HFF-Myc (cell line): ENCODE data around the gene CLEC4G.

ENCODE experiments used
- DNase-seq: peaks from one replicate; pipeline ENCODE4 v3.0.0-alpha.2; 2011; ENCODE audit warnings: low read depth; ENCODE audit errors: extremely low read depth
- H3K4me3 ChIP-seq: replicated peaks from 2 replicates; pipeline ENCODE4 v1.5.1; 2011; ENCODE audit warnings: low read depth, mild to moderate bottlenecking, control low read depth, low read length
- CTCF ChIP-seq: IDR thresholded peaks from 2 replicates; pipeline ENCODE4 v1.5.1; 2012; ENCODE audit warnings: mild to moderate bottlenecking, low read depth, low read length, control low read depth; ENCODE audit errors: missing control alignments

Gene CLEC4G

GRCh38 chr19:7687177-7687576 lies 44.7 kb downstream of the CLEC4G start:
- no peak overlapping the region for H3K4me3 ChIP-seq
- TF ChIP-seq CTCF, result no peak
- no peak for DNase-seq

- TF ChIP-seq CTCF, result no peak
- no peak for DNase-seq
- H3K4me3 ChIP-seq, result no peak overlapping the region
These were observed 46.1 kb downstream of the CLEC4G start for GRCh38 chr19:7685546-7686445.

- no peak for DNase-seq
- H3K4me3 ChIP-seq, result peak overlapping the region; percentile 98
- no peak for TF ChIP-seq CTCF
These were observed 49.6 kb downstream of the CLEC4G start for GRCh38 chr19:7682175-7682855.

GRCh38 chr19:7681340-7682174 lies 50.4 kb downstream of the CLEC4G start:
- peak; percentile 59 for TF ChIP-seq CTCF
- peak overlapping the region; percentile 98 for H3K4me3 ChIP-seq
- DNase-seq, result peak; percentile 54

- peak; percentile 30 for DNase-seq
- peak; percentile 68 for TF ChIP-seq CTCF
These were observed 51.1 kb downstream of the CLEC4G start, which contains the start of gene TRAPPC5 for GRCh38 chr19:7680606-7681339. TRAPPC5 (plus strand) TSS chr19:7680833; CDS start chr19:7682254, 1,421 bp downstream.

More at GRCh38 chr19:7680606-7681339, 51.1 kb downstream of the CLEC4G start, which contains the start of gene TRAPPC5:
- peak within 1 kb of the TSS; percentile 98 for H3K4me3 ChIP-seq
